Measurements from ENCODE around the gene APCDD1.
A peak's percentile ranks its signal among the peaks of the same experiment; 100 is the strongest.
"Not testable (repeated sequence)": the region's sequence is repeated elsewhere in the genome, so short reads cannot be mapped to it uniquely, and the experiment has no call there.

APCDD1 gene

GRCh38 chr18:10490401-10491165 lies 36.1 kb downstream of the APCDD1 start:
- peak; percentile 9 to 66 (median 60) for DNase-seq (ENCODE audit: low read depth in 3 of 3)

GRCh38 chr18:10495936-10496335 lies 41.5 kb downstream of the APCDD1 start:
- DNase-seq (ENCODE audit: low read depth in 3 of 3), result no peak

GRCh38 chr18:10497206-10497749 lies 42.8 kb downstream of the APCDD1 start:
- no peak for DNase-seq (ENCODE audit: low read depth in 3 of 3)

- DNase-seq (ENCODE audit: low read depth in 3 of 3), result peak in 1 of 3 donors; percentile 2
Observed at GRCh38 chr18:10499230-10499629, 44.8 kb downstream of the APCDD1 start.

- no peak for DNase-seq (ENCODE audit: low read depth in 3 of 3)
Observed at GRCh38 chr18:10500038-10500437, 45.6 kb downstream of the APCDD1 start.

GRCh38 chr18:10504723-10505122 lies 50.3 kb downstream of the APCDD1 start:
- no peak for DNase-seq (ENCODE audit: low read depth in 3 of 3)

- not testable (repeated sequence) for DNase-seq (ENCODE audit: low read depth in 3 of 3)
Observed at GRCh38 chr18:10505892-10506291, 51.5 kb downstream of the APCDD1 start.

GRCh38 chr18:10508591-10508990 lies 54.2 kb downstream of the APCDD1 start:
- no peak for DNase-seq (ENCODE audit: low read depth in 3 of 3)

- DNase-seq (ENCODE audit: low read depth in 3 of 3), result no peak
Observed at GRCh38 chr18:10511236-10511635, 56.8 kb downstream of the APCDD1 start.

- DNase-seq (ENCODE audit: low read depth in 3 of 3), result no peak
Observed at GRCh38 chr18:10514082-10514481, 59.6 kb downstream of the APCDD1 start.

- no peak for DNase-seq (ENCODE audit: low read depth in 3 of 3)
Observed at GRCh38 chr18:10514601-10515000, 60.2 kb downstream of the APCDD1 start.

GRCh38 chr18:10515456-10515855 lies 61.0 kb downstream of the APCDD1 start:
- DNase-seq (ENCODE audit: low read depth in 3 of 3), result no peak

GRCh38 chr18:10516078-10516477 lies 61.6 kb downstream of the APCDD1 start:
- no peak for DNase-seq (ENCODE audit: low read depth in 3 of 3)

- no peak for DNase-seq (ENCODE audit: low read depth in 3 of 3)
Observed at GRCh38 chr18:10518595-10519255, 64.3 kb downstream of the APCDD1 start.

GRCh38 chr18:10519366-10519765 lies 64.9 kb downstream of the APCDD1 start:
- no peak for DNase-seq (ENCODE audit: low read depth in 3 of 3)

- DNase-seq (ENCODE audit: low read depth in 3 of 3), result peak; percentile 18 to 58 (median 37)
Observed at GRCh38 chr18:10519999-10520935, 65.8 kb downstream of the APCDD1 start.

GRCh38 chr18:10521566-10521965 lies 67.1 kb downstream of the APCDD1 start:
- DNase-seq (ENCODE audit: low read depth in 3 of 3), result no peak

- no peak for DNase-seq (ENCODE audit: low read depth in 3 of 3)
Observed at GRCh38 chr18:10522574-10522973, 68.1 kb downstream of the APCDD1 start.

- no peak for DNase-seq (ENCODE audit: low read depth in 3 of 3)
Observed at GRCh38 chr18:10523544-10523943, 69.1 kb downstream of the APCDD1 start.

- no peak for DNase-seq (ENCODE audit: low read depth in 3 of 3)
Observed at GRCh38 chr18:10524507-10525370, 70.3 kb downstream of the APCDD1 start.

GRCh38 chr18:10525371-10525691 lies 70.9 kb downstream of the APCDD1 start:
- no peak for DNase-seq (ENCODE audit: low read depth in 3 of 3)
